ENCODE measurements around the gene TUBB4A. TPM values are rescaled to one million over a fixed set of nuclear protein-coding genes. Genes with fewer than 3 reads are reported as not detected.

TUBB4A gene
- total and polyA plus RNA-seq, 2 of the 8 experiments (the other 6 are each of a cell fraction or from before 2014, with no cell fraction given) = 16.8 to 30.4 TPM

DNA sequence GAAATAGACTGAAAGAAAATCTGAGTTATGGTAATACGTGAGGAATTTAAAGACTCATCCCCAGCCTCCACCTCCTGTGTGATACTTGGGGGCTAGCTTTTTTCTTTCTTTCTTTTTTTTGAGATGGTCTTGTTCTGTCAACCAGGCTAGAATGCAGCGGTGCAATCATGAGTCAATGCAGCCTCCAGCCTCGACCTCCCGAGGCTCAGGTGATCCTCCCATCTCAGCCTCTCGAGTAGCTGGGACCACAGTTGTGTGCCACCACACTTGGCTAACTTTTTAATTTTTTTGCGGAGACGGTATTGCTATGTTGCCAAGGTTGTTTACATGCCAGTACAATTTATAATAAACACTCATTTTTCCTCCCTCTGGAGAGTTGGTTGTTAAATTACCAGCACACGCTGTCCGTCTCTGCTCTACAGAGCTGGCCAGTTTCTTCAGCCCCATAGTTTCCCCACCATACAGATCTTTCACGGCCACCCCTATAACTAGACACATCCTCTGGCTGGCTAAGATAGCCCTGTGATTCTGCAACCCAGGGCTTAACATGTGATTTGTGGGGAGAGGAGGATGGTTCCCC lies 33.5 kb upstream of the TUBB4A start (continued):
- TF ChIP-seq PHF8 (conservative IDR thresholded peaks at IDR 0.05; ENCODE audit: low read depth, low read length) (no peak), SP4 (IDR thresholded peaks at IDR 0.05; ENCODE audit: low read length) (no peak), CBX5 (IDR thresholded peaks at IDR 0.05; ENCODE audit: low read depth, low read length) (no peak), SIN3A (conservative IDR thresholded peaks at IDR 0.05 in 1 of 2, IDR thresholded peaks at IDR 0.05 in 1 of 2; ENCODE audit: low read depth in 1 of 2, low read length in 2 of 2) (no peak), SP2 (IDR thresholded peaks at IDR 0.05; ENCODE audit: low read length) (no peak)

Data from H1 (cell line).